ENCODE measurements around the gene ACP1. TPM values are rescaled to one million over a fixed set of nuclear protein-coding genes. Genes with fewer than 3 reads are reported as not detected.

Gene ACP1
- total and polyA plus RNA-seq, 2 of the 8 experiments (the other 6 are each of a cell fraction or from before 2014, with no cell fraction given) = 115 to 155 TPM

GRCh38 chr2:263774-264492 lies 814 bp upstream of the ACP1 start, which contains the start of gene SH3YL1:
TSS of gene SH3YL1 (minus strand) at chr2:264032. CDS start at chr2:263984, 48 bp downstream.
- no peak for DNase-seq (ENCODE audit: low read depth in 1 of 2, low spot score in 2 of 2)
- TF ChIP-seq HDAC6 (IDR thresholded peaks at IDR 0.05; ENCODE audit: low read depth, low read length) (no peak), SP1 (IDR thresholded peaks at IDR 0.05; ENCODE audit: low read depth, low read length) (no peak), TAF1 (IDR thresholded peaks at IDR 0.05; ENCODE audit: low read depth, low read length) (no peak), CBX8 (IDR thresholded peaks at IDR 0.05; ENCODE audit: borderline replicate concordance, low read depth, low read length) (no peak)

More at GRCh38 chr2:263774-264492, 814 bp upstream of the ACP1 start, which contains the start of gene SH3YL1:
- peak within 1 kb of the TSS; percentile 86 to 99 (median 98) for H3K9ac ChIP-seq (replicated peaks in 1 of 4; ENCODE audit: extremely low read depth in 1 of 4, low read depth in 3 of 4, low read length in 3 of 4)
- no peak within 1 kb of the TSS; the same call in 1 of the 2 replicates for H2BK12ac ChIP-seq (ENCODE audit: low read depth, low read length)
- FAIRE-seq = no peak
- H2AFZ ChIP-seq (ENCODE audit: low read length) = no peak within 1 kb of the TSS
- no peak within 1 kb of the TSS for H3K23ac ChIP-seq (ENCODE audit: insufficient read length)
- WGBS, 2 experiments (ENCODE audit: extremely low coverage in 1 of 2, insufficient coverage in 1 of 2, insufficient read length in 1 of 2, insufficient replicate concordance in 2 of 2, low coverage in 1 of 2, low lambda C conversion rate in 2 of 2, missing lambda C conversion rate in 1 of 2) = 5% methylated on average over 27 of the region's 77 CpGs; no CpG with 5 or more reads in 1 of the 2 experiments
- peaks cover 0 to 6% (median 0%) of the 10 kb centered on the region in 4 experiments; a peak in 3 of 8 replicates for H3K36me3 ChIP-seq (ENCODE audit: control insufficient read depth in 2 of 4, insufficient read depth in 4 of 4, low read length in 3 of 4)
- H3K56ac ChIP-seq (replicated peaks; ENCODE audit: insufficient read length, low read depth, low read length) = peak within 1 kb of the TSS; percentile 88
- peaks cover 0 to 1% of the 10 kb centered on the region in 2 experiments; a peak in 2 of 4 replicates for H3K9me3 ChIP-seq (ENCODE audit: insufficient read depth in 2 of 2, low read depth in 1 of 2, low read length in 1 of 2)
- H2AK5ac ChIP-seq (ENCODE audit: low read depth, low read length) = no peak within 1 kb of the TSS
- H3K4me3 ChIP-seq (ENCODE audit: extremely low read depth in 1 of 4, insufficient read depth in 2 of 4, low read depth in 3 of 4, low read length in 4 of 4) = peak within 1 kb of the TSS; percentile 89 to 98 (median 95)
- peak within 1 kb of the TSS; percentile 31 for H2BK120ac ChIP-seq (replicated peaks; ENCODE audit: low read depth, low read length)
- H3K79me2 ChIP-seq (ENCODE audit: control insufficient read depth in 1 of 2, insufficient read depth in 2 of 2, low read length in 2 of 2) = peaks cover 38 to 67% of the 10 kb centered on the region in 2 experiments
- H4K5ac ChIP-seq (ENCODE audit: insufficient read length, low read depth, low read length) = peak within 1 kb of the TSS; percentile 99
- peaks cover 0 to 9% (median 5%) of the 10 kb centered on the region in 4 experiments; a peak in 5 of 7 replicates for H3K27me3 ChIP-seq (replicated peaks in 1 of 4; ENCODE audit: control insufficient read depth in 3 of 4, extremely low read depth in 1 of 4, insufficient read depth in 3 of 4, low read length in 3 of 4)
- peak within 1 kb of the TSS; percentile 84 to 93 for H3K4me2 ChIP-seq (ENCODE audit: insufficient read depth in 1 of 2, low read depth in 2 of 2, low read length in 2 of 2)
- peak within 1 kb of the TSS; percentile 98 for H4K91ac ChIP-seq (replicated peaks; ENCODE audit: insufficient read length, low read length)
- H2BK15ac ChIP-seq (ENCODE audit: low read length) = no peak within 1 kb of the TSS
- H2BK5ac ChIP-seq (ENCODE audit: low read depth, low read length) = peak within 1 kb of the TSS; percentile 96
- peaks cover 0 to 7% (median 4%) of the 10 kb centered on the region in 4 experiments; a peak in 4 of 7 replicates for H3K4me1 ChIP-seq (replicated peaks in 1 of 4; ENCODE audit: control insufficient read depth in 3 of 4, insufficient read depth in 4 of 4, low read length in 3 of 4)
- H3K18ac ChIP-seq (ENCODE audit: extremely low read depth, low read length) = peak within 1 kb of the TSS; percentile 95
- peaks cover 6 to 23% of the 10 kb centered on the region in 2 experiments for H4K20me1 ChIP-seq (replicated peaks in 1 of 2; ENCODE audit: control insufficient read depth in 1 of 2, insufficient read depth in 2 of 2, low read length in 2 of 2)
- peaks cover 9% of the 10 kb centered on the region; the same call in 1 of the 2 replicates for H3K23me2 ChIP-seq (ENCODE audit: low read depth, low read length)
- H3K14ac ChIP-seq (ENCODE audit: insufficient read length) = no peak within 1 kb of the TSS
- ChIA-PET POLR2A (ENCODE audit: partially characterized antibody) (interaction anchor here (0.7 to 1.9 kb wide), 12 partner anchors 10 to 101 kb away, joined by 3 to 8 read pairs (median 4); partner anchors contain the start of gene ALKAL2), CTCF (ENCODE audit: partially characterized antibody) (interaction anchor here (0.7 to 1.3 kb wide), 2 partner anchors 23 to 252 kb away, joined by 3 read pairs; no protein-coding TSS in a partner anchor)
- no peak within 1 kb of the TSS for H2BK20ac ChIP-seq (ENCODE audit: low read length)
- H3K27ac ChIP-seq (ENCODE audit: low read depth, low read length) = peak within 1 kb of the TSS; percentile 97
- peaks cover 3% of the 10 kb centered on the region; the same call in 1 of the 2 replicates for H3K79me1 ChIP-seq (ENCODE audit: low read depth, low read length)
- peak within 1 kb of the TSS; percentile 99 for H4K8ac ChIP-seq (ENCODE audit: extremely low read depth, insufficient read depth, low read length)
- H3K4ac ChIP-seq (replicated peaks; ENCODE audit: insufficient read length, low read depth, low read length) = peak within 1 kb of the TSS; percentile 98

All from H1 (cell line).